ENCODE measurements around the gene MRC2. TPM values are rescaled to one million over a fixed set of nuclear protein-coding genes. Genes with fewer than 3 reads are reported as not detected.

Gene MRC2
- total RNA-seq, 1 experiment from 2014 or later: 10.7 TPM

DNA sequence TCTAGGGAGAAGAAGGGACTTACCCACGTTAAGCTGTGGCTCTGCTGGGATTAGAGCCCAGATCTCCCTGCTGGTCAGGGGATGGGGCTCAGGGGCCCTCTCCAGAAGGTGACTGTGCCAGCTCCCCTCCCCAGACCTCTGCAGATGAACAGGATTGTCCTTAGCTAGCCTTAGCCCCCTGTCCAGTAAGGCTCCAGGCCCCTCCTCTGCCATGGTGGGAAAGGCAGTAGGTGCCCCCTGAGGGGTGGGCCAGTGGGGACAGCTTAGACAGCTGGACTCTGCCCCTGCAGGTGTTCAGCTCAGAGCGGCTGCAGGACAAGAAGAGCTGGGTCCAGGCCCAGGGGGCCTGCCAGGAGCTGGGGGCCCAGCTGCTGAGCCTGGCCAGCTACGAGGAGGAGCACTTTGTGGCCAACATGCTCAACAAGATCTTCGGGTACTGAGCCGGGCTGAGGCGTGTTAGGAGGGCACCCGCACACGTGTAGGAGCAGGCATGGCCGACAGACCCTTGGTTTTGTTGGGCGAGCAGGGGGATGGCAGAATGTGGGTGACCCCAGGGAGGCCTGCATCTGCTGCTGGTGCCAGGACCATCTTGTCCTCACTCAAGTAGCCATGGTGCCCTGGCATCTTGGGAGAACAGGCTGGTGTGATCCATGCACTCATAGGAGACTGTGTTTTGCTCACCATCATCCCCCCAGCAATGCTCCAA lies 50.9 kb downstream of the MRC2 start:
- no peaks in the 10 kb centered on the region for H4K20me1 ChIP-seq (ENCODE audit: insufficient read depth)
- no peak for DNase-seq (ENCODE audit: low read depth, low spot score)
- no TSS peak for BruUV-seq (replicated peaks)
- no peaks in the 10 kb centered on the region for H3K79me2 ChIP-seq (ENCODE audit: insufficient read depth, low read length)
- H3K9ac ChIP-seq (ENCODE audit: low read length): no peak overlapping the region
- no peak overlapping the region for H3K4me2 ChIP-seq (ENCODE audit: low read length)
- no peaks in the 10 kb centered on the region for H3K36me3 ChIP-seq (ENCODE audit: control insufficient read depth in 1 of 2, insufficient read depth in 2 of 2, low read length in 2 of 2)
- intact Hi-C loops (cut with micrococcal nuclease): loop anchor here (10.0 kb wide), 1 partner anchor 406 kb away; no protein-coding TSS in a partner anchor
- ChIA-PET CTCF (no interaction called here), POLR2A (no interaction called here), RAD21 (ENCODE audit: low non-redundant PET in 1 of 2, low total read pairs in 2 of 2, uncharacterized antibody in 2 of 2, unreplicated experiment in 2 of 2) (no interaction called here)
- no peaks in the 10 kb centered on the region for H3K27me3 ChIP-seq (ENCODE audit: insufficient read depth, low read length)
- H3K4me1 ChIP-seq (ENCODE audit: control insufficient read depth in 1 of 2, insufficient read depth in 2 of 2, low read length in 2 of 2): no peaks in the 10 kb centered on the region
- H3K9me2 ChIP-seq (ENCODE audit: insufficient read depth): no peaks in the 10 kb centered on the region
- no peak for ATAC-seq
- H2AFZ ChIP-seq (ENCODE audit: low read depth, low read length, poor library complexity, severe bottlenecking): no peak overlapping the region
- no peaks in the 10 kb centered on the region for H3K9me3 ChIP-seq (ENCODE audit: control insufficient read depth in 1 of 2, insufficient read depth in 1 of 2, low read depth in 1 of 2, low read length in 2 of 2)
- no peak overlapping the region for H3K27ac ChIP-seq (ENCODE audit: low read depth, low read length)
- no peak overlapping the region for H3K4me3 ChIP-seq (replicated peaks in 1 of 2; ENCODE audit: low read depth in 1 of 2, low read length in 2 of 2)
- TF ChIP-seq CEBPB (IDR thresholded peaks at IDR 0.05; ENCODE audit: low read depth): no peak
- TF ChIP-seq SP1 (IDR thresholded peaks at IDR 0.05; ENCODE audit: low read depth): no peak
- TF ChIP-seq RAD21 (IDR thresholded peaks at IDR 0.05; ENCODE audit: low read depth): no peak
- TF ChIP-seq SIN3A (IDR thresholded peaks at IDR 0.05; ENCODE audit: low read depth): no peak
- TF ChIP-seq TCF7L2 (IDR thresholded peaks at IDR 0.05; ENCODE audit: borderline replicate concordance, extremely low read depth, insufficient read depth, insufficient read length): no peak
- TF ChIP-seq JUND (IDR thresholded peaks at IDR 0.05): no peak
- TF ChIP-seq POLR2AphosphoS5 (IDR thresholded peaks at IDR 0.05; ENCODE audit: low read depth, low read length): no peak
- TF ChIP-seq EZH2 (IDR thresholded peaks at IDR 0.05): no peak
- TF ChIP-seq REST (IDR thresholded peaks at IDR 0.05; ENCODE audit: low read depth): no peak
- TF ChIP-seq YY1 (IDR thresholded peaks at IDR 0.05; ENCODE audit: extremely low read depth, insufficient replicate concordance, low read depth, low read length): no peak
- TF ChIP-seq ELF1 (IDR thresholded peaks at IDR 0.05; ENCODE audit: borderline replicate concordance, low read depth): no peak
